Natural killer cell (primary cell): ENCODE data around the gene CARD11. TPM values are rescaled to one million over a fixed set of nuclear protein-coding genes. Genes with fewer than 3 reads are reported as not detected.
A peak's percentile ranks its signal among the peaks of the same experiment; 100 is the strongest.

Experiments
- ATAC-seq, 3 donors: fragments of 150-1000 bp in 2 of 3; fragments of 200-7000 bp in 1 of 3; cut with Tn5 transposase; 1 replicate in 1 of 3; 2 replicates in 2 of 3; pipeline ENCODE4 v1.10.0; 2021; ENCODE audit warnings: mild to moderate bottlenecking in 2 of 3, moderate library complexity in 2 of 3
- DNase-seq, 2 donors: peaks; one replicate each; pipeline versions ENCODE4 v3.0.0 to v3.0.0-alpha.2; 2013 to 2021; ENCODE audit warnings: mixed read lengths in 1 of 2
- H3K27ac ChIP-seq: one replicate; pipeline ENCODE4 v1.5.1; 2013; ENCODE audit warnings: mild to moderate bottlenecking, low read length
- H3K27me3 ChIP-seq: one replicate; pipeline ENCODE4 v1.6.1; 2013; ENCODE audit warnings: low read length; ENCODE audit not compliant: control insufficient read depth, insufficient read depth
- H3K36me3 ChIP-seq: one replicate; pipeline ENCODE4 v1.6.1; 2013; ENCODE audit warnings: low read length; ENCODE audit not compliant: control insufficient read depth, insufficient read depth
- H3K4me1 ChIP-seq: one replicate; pipeline ENCODE4 v1.6.1; 2013; ENCODE audit warnings: low read length; ENCODE audit not compliant: control insufficient read depth, insufficient read depth
- H3K4me3 ChIP-seq: one replicate; pipeline ENCODE4 v1.5.1; 2013; ENCODE audit warnings: low read length
- H3K9me3 ChIP-seq: one replicate; pipeline ENCODE4 v1.6.1; 2013; ENCODE audit warnings: low read length; ENCODE audit not compliant: control insufficient read depth, insufficient read depth
- H3K27ac Mint-ChIP-seq, 2 donors: one replicate each; pipeline ENCODE4 v1.8.0; 2022; ENCODE audit warnings: mild to moderate bottlenecking in 2 of 2, mixed read lengths in 2 of 2, moderate library complexity in 1 of 2
- H3K27me3 Mint-ChIP-seq, 2 donors: one replicate each; pipeline ENCODE4 v1.8.0; 2022; ENCODE audit warnings: low read depth in 2 of 2, mixed read lengths in 2 of 2
- H3K36me3 Mint-ChIP-seq: one replicate; pipeline ENCODE4 v1.8.0; 2022; ENCODE audit warnings: mixed read lengths
- H3K4me1 Mint-ChIP-seq, 2 donors: one replicate each; pipeline ENCODE4 v1.8.0; 2022; ENCODE audit warnings: mixed read lengths in 2 of 2
- H3K4me3 Mint-ChIP-seq: one replicate; pipeline ENCODE4 v1.8.0; 2022; ENCODE audit warnings: mild to moderate bottlenecking, moderate library complexity, mixed read lengths
- H3K9me3 Mint-ChIP-seq, 2 donors: one replicate each; pipeline ENCODE4 v1.8.0; 2022; ENCODE audit warnings: mixed read lengths in 2 of 2
- WGBS: methylation state at CpG from one replicate; pipeline ENCODE4 v1.1.7; 2013; ENCODE audit warnings: missing lambda C conversion rate; ENCODE audit not compliant: insufficient coverage; 5-methylcytosine and 5-hydroxymethylcytosine counted together
- intact Hi-C: fragments of 100-400 bp; cut with micrococcal nuclease; formaldehyde crosslinking; loops from one replicate; pipeline ENCODE4 v1.14.2; 2022
- total RNA-seq, 4 donors: library from RNA; stranded (reverse); fragments of 120-200 nt in 1 of 4; gene quantifications; one replicate each; pipeline versions ENCODE4 v1.2.3 to v1.2.4, GENCODE V29; 2013 to 2022
- TF ChIP-seq, protein P1 (sequence below): fragments of 200-600 bp; IDR thresholded peaks from one replicate; pipeline ENCODE4 v1.8.0; 2022; ENCODE audit warnings: antibody characterized with exemption

Gene CARD11
- total RNA-seq, 3 donors from 2014 or later (not counting 1 experiment from before 2014, with no cell fraction given): 196 to 233 (median 199) TPM

DNA sequence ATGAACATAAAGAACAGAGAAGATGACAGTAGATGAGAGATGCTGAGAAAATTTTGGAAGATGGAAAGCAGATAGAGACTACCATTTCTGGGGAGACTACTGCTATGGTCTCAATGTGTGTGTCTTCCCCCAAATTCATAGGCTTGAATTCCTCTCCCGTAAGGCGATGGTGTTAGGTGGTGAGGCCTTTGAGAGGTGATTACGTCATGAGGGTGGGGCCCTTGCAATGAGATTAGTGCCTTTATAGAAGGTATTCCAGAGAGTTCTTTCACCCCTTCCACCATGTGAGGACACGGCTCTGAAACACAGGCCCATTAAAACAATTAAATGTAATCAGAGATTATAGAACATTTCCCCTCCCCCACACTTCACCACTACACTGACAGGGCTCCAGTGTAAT lies 23.9 kb downstream of the CARD11 start:
- H3K36me3 ChIP-seq: peaks cover 36% of the 10 kb centered on the region

DNA sequence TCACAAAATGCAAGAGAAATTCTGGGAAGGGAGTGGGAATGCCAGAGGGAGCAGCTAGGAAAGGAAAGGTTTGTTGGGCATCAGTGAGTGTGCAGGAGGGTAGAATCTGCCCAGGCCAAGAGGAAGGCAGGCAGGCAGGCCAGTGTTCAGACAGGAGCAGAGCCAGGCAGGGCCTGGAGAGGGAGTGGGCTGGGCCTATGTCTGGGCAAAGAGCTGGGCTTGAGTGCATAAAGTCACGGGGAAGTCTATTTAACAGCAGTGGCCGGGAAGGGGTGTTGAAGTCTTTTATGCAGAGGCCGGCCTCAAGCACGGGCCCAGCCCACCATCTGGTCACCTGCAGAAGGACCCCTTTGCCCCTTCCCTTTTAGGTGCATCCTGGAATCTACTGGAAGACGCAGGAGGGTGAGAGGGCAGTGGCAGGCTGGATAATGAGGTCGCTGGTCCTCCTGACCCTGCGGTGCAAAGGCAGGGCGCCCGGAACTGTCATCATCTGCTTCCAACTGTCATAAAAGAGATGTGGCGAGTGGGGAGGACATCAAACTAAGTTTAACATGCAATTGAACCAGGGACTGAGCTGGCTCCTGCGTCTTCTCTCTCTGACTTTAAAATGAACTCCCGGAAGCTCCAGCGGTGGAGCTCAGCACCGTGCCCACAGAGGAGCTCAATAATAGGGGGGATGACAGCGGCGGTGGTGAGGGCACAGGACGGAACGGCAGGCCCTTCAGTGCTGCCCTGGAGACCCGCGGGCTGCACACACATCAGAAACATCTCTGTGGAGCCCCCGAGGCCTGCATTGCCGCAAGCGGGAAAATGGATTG lies 29.5 kb downstream of the CARD11 start:
- TF ChIP-seq, protein P1, sequence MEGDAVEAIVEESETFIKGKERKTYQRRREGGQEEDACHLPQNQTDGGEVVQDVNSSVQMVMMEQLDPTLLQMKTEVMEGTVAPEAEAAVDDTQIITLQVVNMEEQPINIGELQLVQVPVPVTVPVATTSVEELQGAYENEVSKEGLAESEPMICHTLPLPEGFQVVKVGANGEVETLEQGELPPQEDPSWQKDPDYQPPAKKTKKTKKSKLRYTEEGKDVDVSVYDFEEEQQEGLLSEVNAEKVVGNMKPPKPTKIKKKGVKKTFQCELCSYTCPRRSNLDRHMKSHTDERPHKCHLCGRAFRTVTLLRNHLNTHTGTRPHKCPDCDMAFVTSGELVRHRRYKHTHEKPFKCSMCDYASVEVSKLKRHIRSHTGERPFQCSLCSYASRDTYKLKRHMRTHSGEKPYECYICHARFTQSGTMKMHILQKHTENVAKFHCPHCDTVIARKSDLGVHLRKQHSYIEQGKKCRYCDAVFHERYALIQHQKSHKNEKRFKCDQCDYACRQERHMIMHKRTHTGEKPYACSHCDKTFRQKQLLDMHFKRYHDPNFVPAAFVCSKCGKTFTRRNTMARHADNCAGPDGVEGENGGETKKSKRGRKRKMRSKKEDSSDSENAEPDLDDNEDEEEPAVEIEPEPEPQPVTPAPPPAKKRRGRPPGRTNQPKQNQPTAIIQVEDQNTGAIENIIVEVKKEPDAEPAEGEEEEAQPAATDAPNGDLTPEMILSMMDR: no peak
- H3K27me3 ChIP-seq: no peaks in the 10 kb centered on the region
- Mint-ChIP-seq H3K27ac (peak overlapping the region; percentile 31 to 87), H3K9me3 (no peaks in the 10 kb centered on the region), H3K4me1 (peaks cover 76 to 81% of the 10 kb centered on the region in 2 donors), H3K4me3 (peak overlapping the region; percentile 28), H3K27me3 (no peaks in the 10 kb centered on the region), H3K36me3 (peaks cover 3% of the 10 kb centered on the region)
- DNase-seq (no peak), ATAC-seq (no peak)
- intact Hi-C loops: no loop called here
- H3K27ac ChIP-seq: no peak overlapping the region
- WGBS: 98% methylated on average over 23 of the region's 23 CpGs
- peaks cover 32% of the 10 kb centered on the region for H3K36me3 ChIP-seq
- H3K4me3 ChIP-seq: no peak overlapping the region
- H3K9me3 ChIP-seq: no peaks in the 10 kb centered on the region
- peaks cover 39% of the 10 kb centered on the region for H3K4me1 ChIP-seq

More for the DNA sequence above, 23.9 kb downstream of the CARD11 start:
- no peak for DNase-seq
- Histone ChIP-seq H3K27ac (no peak overlapping the region), H3K4me3 (no peak overlapping the region), H3K4me1 (peaks cover 12% of the 10 kb centered on the region), H3K9me3 (peaks cover 5% of the 10 kb centered on the region), H3K27me3 (no peaks in the 10 kb centered on the region)
- peaks cover 6 to 17% of the 10 kb centered on the region in 2 donors for H3K9me3 Mint-ChIP-seq
- H3K36me3 Mint-ChIP-seq: peaks cover 30% of the 10 kb centered on the region
- peak overlapping the region; percentile 67 to 82 for H3K27ac Mint-ChIP-seq
- no peaks in the 10 kb centered on the region for H3K27me3 Mint-ChIP-seq
- intact Hi-C loops: no loop called here
- ATAC-seq: no peak
- peaks cover 65 to 78% of the 10 kb centered on the region in 2 donors for H3K4me1 Mint-ChIP-seq
- TF ChIP-seq, protein P1: no peak
- H3K4me3 Mint-ChIP-seq: no peak overlapping the region
- WGBS: 100% methylated on average over 1 of the region's 4 CpGs

DNA sequence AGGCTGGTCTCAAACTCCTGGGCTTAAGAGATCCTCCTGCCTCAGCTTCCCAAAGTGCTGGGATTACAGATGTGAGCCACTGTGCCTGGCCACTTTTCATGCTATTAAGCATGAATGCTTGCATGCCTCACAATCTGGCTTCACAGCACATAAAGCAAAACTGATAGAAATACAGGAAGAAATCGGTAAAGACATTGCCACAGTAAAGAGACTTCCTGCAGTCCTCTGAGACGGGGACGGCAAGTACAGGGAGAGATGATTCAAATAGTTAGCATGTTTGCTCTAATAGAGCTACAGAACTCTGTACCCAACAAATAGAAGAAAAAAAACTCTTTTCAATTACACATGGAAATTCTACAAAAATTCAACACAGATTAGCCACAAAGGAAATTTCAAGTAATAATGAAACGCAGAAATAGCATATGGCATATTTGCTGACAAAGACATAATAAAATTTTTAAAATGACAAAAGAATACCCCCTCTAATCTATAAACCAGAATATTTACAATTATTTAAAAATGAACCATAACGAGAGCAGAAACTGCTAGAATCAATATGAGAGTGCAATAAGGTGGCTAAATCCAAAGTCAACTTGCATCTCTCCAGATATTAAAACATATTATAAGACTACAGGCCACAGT lies 32.3 kb downstream of the CARD11 start:
- H3K9me3 ChIP-seq: no peaks in the 10 kb centered on the region
- peak overlapping the region; percentile 60 for H3K4me3 Mint-ChIP-seq
- peaks cover 42% of the 10 kb centered on the region for H3K4me1 ChIP-seq

More for the DNA sequence above, 32.3 kb downstream of the CARD11 start:
- no peaks in the 10 kb centered on the region for H3K27me3 Mint-ChIP-seq
- DNase-seq: peak in 1 of 2 donors; percentile 31
- 20% methylated on average over 1 of the region's 5 CpGs for WGBS
- peaks cover 91 to 92% of the 10 kb centered on the region in 2 donors for H3K4me1 Mint-ChIP-seq
- H3K36me3 Mint-ChIP-seq: no peaks in the 10 kb centered on the region
- no peaks in the 10 kb centered on the region for H3K9me3 Mint-ChIP-seq
- intact Hi-C loops: no loop called here
- TF ChIP-seq, protein P1: no peak
- Histone ChIP-seq H3K27me3 (no peaks in the 10 kb centered on the region), H3K4me3 (no peak overlapping the region), H3K27ac (no peak overlapping the region), H3K36me3 (peaks cover 22% of the 10 kb centered on the region)
- ATAC-seq: peak; percentile 45 to 61 (median 53)
- peak overlapping the region; percentile 31 to 87 for H3K27ac Mint-ChIP-seq
